HEK293 (cell line): ENCODE data around the gene ADIG.
A peak's percentile ranks its signal among the peaks of the same experiment; 100 is the strongest.

ENCODE experiments used
- CTCF ChIA-PET: fragments of 350-600 bp; formaldehyde crosslinking; extraction: SDS; loops from one replicate; lab custom pipeline; 2021; ENCODE audit warnings: antibody characterized with exemption; lab: Yijun Ruan, JAX
- POLR2A ChIA-PET: fragments of 300-600 bp; formaldehyde crosslinking; extraction: SDS; loops from one replicate; lab custom pipeline; 2020; ENCODE audit warnings: antibody characterized with exemption, inconsistent platforms; lab: Yijun Ruan, JAX
- H3K27ac ChIP-seq: fragments of 200-500 bp; sonication (Bioruptor generic); 2 replicates; pipeline ENCODE4 v1.5.1; 2014; ENCODE audit warnings: low read depth, low read length, control low read depth, inconsistent platforms; ENCODE audit errors: extremely low read depth
- H3K36me3 ChIP-seq, 2 experiments: fragments of 200-500 bp in 1 of 2; sonication (Bioruptor generic) in 1 of 2; 1 replicate in 1 of 2; 2 replicates in 1 of 2; pipeline ENCODE4 v1.5.1; 2014 to 2017; ENCODE audit warnings: inconsistent platforms in 2 of 2, low read length in 2 of 2; ENCODE audit not compliant: control insufficient read depth in 2 of 2, insufficient read depth in 1 of 2
- H3K4me1 ChIP-seq: fragments of 200-500 bp; sonication (Bioruptor generic); 2 replicates; pipeline ENCODE4 v1.5.1; 2014; ENCODE audit warnings: mild to moderate bottlenecking, low read length, inconsistent platforms; ENCODE audit not compliant: control insufficient read depth, insufficient read depth
- H3K4me3 ChIP-seq: 2 replicates; pipeline ENCODE4 v1.5.1; 2011; ENCODE audit warnings: low read depth, mild to moderate bottlenecking, control low read depth, low read length, moderate library complexity
- H3K9me3 ChIP-seq: fragments of 200-500 bp; sonication (Bioruptor generic); 2 replicates; pipeline ENCODE4 v1.5.1; 2014; ENCODE audit warnings: low read depth, low read length, inconsistent platforms; ENCODE audit not compliant: control insufficient read depth, insufficient read depth
- BCL11A ChIP-seq: fragments of 450-650 bp; formaldehyde crosslinking; IDR thresholded peaks from 2 replicates; pipeline ENCODE4 v1.5.1; 2016; ENCODE audit warnings: low read depth, missing biosample characterization, missing genetic modification characterization
- EGR2 ChIP-seq: fragments of 450-650 bp; formaldehyde crosslinking; IDR thresholded peaks from 2 replicates; pipeline ENCODE4 v1.5.1; 2016; ENCODE audit warnings: low read depth, missing biosample characterization, missing genetic modification characterization
- GLI2 ChIP-seq: fragments of 450-650 bp; formaldehyde crosslinking; IDR thresholded peaks from 2 replicates; pipeline ENCODE4; 2017; ENCODE audit warnings: missing biosample characterization, missing genetic modification characterization, low read depth, borderline replicate concordance
- MEIS1 ChIP-seq: sonication (generic); formaldehyde crosslinking; IDR thresholded peaks from 2 replicates; pipeline ENCODE4 v1.8.1; 2022; ENCODE audit warnings: missing genetic modification reagents, mild to moderate bottlenecking, borderline replicate concordance
- OSR2 ChIP-seq: fragments of 450-650 bp; formaldehyde crosslinking; IDR thresholded peaks from 2 replicates; pipeline ENCODE4 v1.5.1; 2016; ENCODE audit warnings: missing biosample characterization, missing genetic modification characterization
- ZBTB20 ChIP-seq: fragments of 450-650 bp; formaldehyde crosslinking; IDR thresholded peaks from 2 replicates; pipeline ENCODE4 v1.5.1; 2016; ENCODE audit warnings: missing biosample characterization, missing genetic modification characterization
- ZBTB21 ChIP-seq: fragments of 450-650 bp; formaldehyde crosslinking; IDR thresholded peaks from 2 replicates; pipeline ENCODE4 v1.5.1; 2017; ENCODE audit warnings: missing biosample characterization, missing genetic modification characterization
- ZFHX2 ChIP-seq: fragments of 450-650 bp; formaldehyde crosslinking; conservative IDR thresholded peaks from 2 replicates; pipeline ENCODE4 v1.5.1; 2016; ENCODE audit warnings: missing biosample characterization, missing genetic modification characterization
- ZNF10 ChIP-seq: fragments of 450-650 bp; formaldehyde crosslinking; IDR thresholded peaks from 2 replicates; pipeline ENCODE4 v1.5.1; 2017; ENCODE audit warnings: missing biosample characterization, missing genetic modification characterization
- ZNF184 ChIP-seq: fragments of 450-650 bp; IDR thresholded peaks from 2 replicates; pipeline ENCODE4 v1.5.1; 2018; ENCODE audit warnings: missing biosample characterization, mild to moderate bottlenecking, missing genetic modification characterization
- ZNF202 ChIP-seq: fragments of 450-650 bp; formaldehyde crosslinking; IDR thresholded peaks from 2 replicates; pipeline ENCODE4 v1.5.1; 2016; ENCODE audit warnings: missing biosample characterization, missing genetic modification characterization, borderline replicate concordance
- ZNF266 ChIP-seq: fragments of 450-650 bp; formaldehyde crosslinking; IDR thresholded peaks from 2 replicates; pipeline ENCODE4 v1.5.1; 2016; ENCODE audit warnings: missing biosample characterization, missing genetic modification characterization, low read depth
- ZNF324 ChIP-seq: fragments of 450-650 bp; formaldehyde crosslinking; IDR thresholded peaks from 2 replicates; pipeline ENCODE4 v1.5.1; 2016; ENCODE audit warnings: missing biosample characterization, missing genetic modification characterization
- ZNF341 ChIP-seq: fragments of 450-650 bp; formaldehyde crosslinking; IDR thresholded peaks from 2 replicates; pipeline ENCODE4; 2016; ENCODE audit warnings: low read depth, missing biosample characterization, missing genetic modification characterization
- ZNF423 ChIP-seq: fragments of 450-650 bp; formaldehyde crosslinking; IDR thresholded peaks from 2 replicates; pipeline ENCODE4 v1.5.1; 2016; ENCODE audit warnings: missing biosample characterization, missing genetic modification characterization
- ZNF529 ChIP-seq: fragments of 450-650 bp; formaldehyde crosslinking; IDR thresholded peaks from 2 replicates; pipeline ENCODE4 v1.5.1; 2017; ENCODE audit warnings: missing genetic modification characterization, missing biosample characterization; ENCODE audit not compliant: insufficient replicate concordance
- ZNF555 ChIP-seq: fragments of 450-650 bp; formaldehyde crosslinking; conservative IDR thresholded peaks from 2 replicates; pipeline ENCODE4 v1.5.1; 2017; ENCODE audit warnings: missing biosample characterization, mild to moderate bottlenecking, missing genetic modification characterization, inconsistent platforms
- ZNF558 ChIP-seq: fragments of 450-650 bp; formaldehyde crosslinking; IDR thresholded peaks from 2 replicates; pipeline ENCODE4 v1.5.1; 2016; ENCODE audit warnings: missing biosample characterization, missing genetic modification characterization
- ZNF768 ChIP-seq: fragments of 450-650 bp; formaldehyde crosslinking; IDR thresholded peaks from 2 replicates; pipeline ENCODE4 v1.5.1; 2018; ENCODE audit warnings: missing biosample characterization, mild to moderate bottlenecking, missing genetic modification characterization
- ZNF785 ChIP-seq: fragments of 450-650 bp; formaldehyde crosslinking; IDR thresholded peaks from 2 replicates; pipeline ENCODE4 v1.5.1; 2016; ENCODE audit warnings: missing biosample characterization, missing genetic modification characterization
- ZNF843 ChIP-seq: fragments of 450-650 bp; formaldehyde crosslinking; IDR thresholded peaks from 2 replicates; pipeline ENCODE4 v1.5.1; 2016; ENCODE audit warnings: missing biosample characterization, missing genetic modification characterization
- TF ChIP-seq, protein P1 (sequence below): fragments of 450-650 bp; formaldehyde crosslinking; IDR thresholded peaks from 2 replicates; pipeline ENCODE4 v1.5.1; 2016; ENCODE audit warnings: missing biosample characterization, missing genetic modification characterization
- TF ChIP-seq, protein P2 (sequence below): fragments of 450-650 bp; formaldehyde crosslinking; IDR thresholded peaks from 2 replicates; pipeline ENCODE4 v1.5.1; 2016; ENCODE audit warnings: missing biosample characterization, missing genetic modification characterization
- TF ChIP-seq, protein P3 (sequence below): fragments of 450-650 bp; formaldehyde crosslinking; IDR thresholded peaks from 2 replicates; pipeline ENCODE4 v1.5.1; 2017; ENCODE audit warnings: missing biosample characterization, missing genetic modification characterization
- TF ChIP-seq, protein P4 (sequence below): fragments of 450-650 bp; formaldehyde crosslinking; IDR thresholded peaks from 2 replicates; pipeline ENCODE4; 2016; ENCODE audit warnings: missing biosample characterization, missing genetic modification characterization

Gene ADIG

DNA sequence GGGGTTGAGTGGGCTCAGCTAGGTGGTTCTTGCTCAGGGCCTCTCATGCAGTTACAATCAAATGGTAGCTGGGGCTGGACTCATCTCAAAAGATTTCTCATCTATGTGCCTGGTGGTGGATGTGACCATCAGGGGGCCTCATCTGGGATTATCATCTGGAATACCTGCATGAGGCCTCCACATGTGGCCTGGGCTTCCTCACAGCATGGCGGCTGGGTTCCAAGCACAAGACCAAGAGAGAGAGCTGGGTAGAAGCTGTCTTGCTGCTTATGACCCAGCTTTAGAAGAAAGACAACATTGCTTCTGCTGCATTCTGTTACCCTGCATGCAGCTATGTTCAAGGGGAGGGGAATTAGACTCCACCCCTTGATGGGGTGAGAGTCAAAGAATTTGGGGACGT is 43.1 kb downstream of the ADIG start (continued):
- TF ChIP-seq, protein P1, sequence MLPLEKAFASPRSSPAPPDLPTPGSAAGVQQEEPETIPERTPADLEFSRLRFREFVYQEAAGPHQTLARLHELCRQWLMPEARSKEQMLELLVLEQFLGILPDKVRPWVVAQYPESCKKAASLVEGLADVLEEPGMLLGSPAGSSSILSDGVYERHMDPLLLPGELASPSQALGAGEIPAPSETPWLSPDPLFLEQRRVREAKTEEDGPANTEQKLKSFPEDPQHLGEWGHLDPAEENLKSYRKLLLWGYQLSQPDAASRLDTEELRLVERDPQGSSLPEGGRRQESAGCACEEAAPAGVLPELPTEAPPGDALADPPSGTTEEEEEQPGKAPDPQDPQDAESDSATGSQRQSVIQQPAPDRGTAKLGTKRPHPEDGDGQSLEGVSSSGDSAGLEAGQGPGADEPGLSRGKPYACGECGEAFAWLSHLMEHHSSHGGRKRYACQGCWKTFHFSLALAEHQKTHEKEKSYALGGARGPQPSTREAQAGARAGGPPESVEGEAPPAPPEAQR: no peak
- TF ChIP-seq, protein P2, sequence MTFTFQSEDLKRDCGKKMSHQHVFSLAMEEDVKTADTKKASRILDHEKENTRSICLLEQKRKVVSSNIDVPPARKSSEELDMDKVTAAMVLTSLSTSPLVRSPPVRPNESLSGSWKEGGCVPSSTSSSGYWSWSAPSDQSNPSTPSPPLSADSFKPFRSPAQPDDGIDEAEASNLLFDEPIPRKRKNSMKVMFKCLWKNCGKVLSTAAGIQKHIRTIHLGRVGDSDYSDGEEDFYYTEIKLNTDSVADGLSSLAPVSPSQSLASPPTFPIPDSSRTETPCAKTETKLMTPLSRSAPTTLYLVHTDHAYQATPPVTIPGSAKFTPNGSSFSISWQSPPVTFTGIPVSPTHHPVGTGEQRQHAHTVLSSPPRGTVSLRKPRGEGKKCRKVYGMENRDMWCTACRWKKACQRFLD: no peak
- no peak for TF ChIP-seq OSR2 (tag by site-specific recombination)

DNA sequence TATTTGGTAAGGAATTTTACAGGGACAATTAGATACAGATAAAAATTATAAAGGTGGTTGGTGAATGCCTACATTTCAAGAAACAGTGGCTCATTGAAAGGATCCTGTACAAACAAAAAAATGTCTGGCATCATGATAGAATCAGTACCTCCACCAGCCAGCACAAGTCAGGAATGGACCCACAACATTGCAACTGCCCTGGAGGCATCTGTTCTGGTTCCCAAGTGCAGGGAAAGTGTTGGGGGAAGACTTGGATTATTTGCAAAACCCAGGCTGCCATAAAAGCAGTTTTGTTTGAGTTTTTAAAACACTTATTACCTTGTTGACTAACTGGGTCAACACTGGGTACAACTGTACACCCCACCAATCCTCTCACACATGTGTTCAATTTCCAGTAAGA is 44.9 kb downstream of the ADIG start:
- CTCF ChIA-PET: no interaction called here
- no peak overlapping the region for H3K4me3 ChIP-seq
- POLR2A ChIA-PET: no interaction called here
- no peak overlapping the region for H3K27ac ChIP-seq
- H3K36me3 ChIP-seq: no peaks in the 10 kb centered on the region
- TF ChIP-seq ZNF785 (tag by site-specific recombination) (no peak), BCL11A (tag by site-specific recombination) (no peak), GLI2 (no peak), ZNF324 (tag by site-specific recombination) (no peak), ZNF843 (tag by site-specific recombination) (no peak), ZNF555 (tag by site-specific recombination) (no peak), ZBTB21 (tag by site-specific recombination) (no peak), ZNF768 (no peak)
- TF ChIP-seq, protein P3, sequence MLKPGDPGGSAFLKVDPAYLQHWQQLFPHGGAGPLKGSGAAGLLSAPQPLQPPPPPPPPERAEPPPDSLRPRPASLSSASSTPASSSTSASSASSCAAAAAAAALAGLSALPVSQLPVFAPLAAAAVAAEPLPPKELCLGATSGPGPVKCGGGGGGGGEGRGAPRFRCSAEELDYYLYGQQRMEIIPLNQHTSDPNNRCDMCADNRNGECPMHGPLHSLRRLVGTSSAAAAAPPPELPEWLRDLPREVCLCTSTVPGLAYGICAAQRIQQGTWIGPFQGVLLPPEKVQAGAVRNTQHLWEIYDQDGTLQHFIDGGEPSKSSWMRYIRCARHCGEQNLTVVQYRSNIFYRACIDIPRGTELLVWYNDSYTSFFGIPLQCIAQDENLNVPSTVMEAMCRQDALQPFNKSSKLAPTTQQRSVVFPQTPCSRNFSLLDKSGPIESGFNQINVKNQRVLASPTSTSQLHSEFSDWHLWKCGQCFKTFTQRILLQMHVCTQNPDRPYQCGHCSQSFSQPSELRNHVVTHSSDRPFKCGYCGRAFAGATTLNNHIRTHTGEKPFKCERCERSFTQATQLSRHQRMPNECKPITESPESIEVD (tag by site-specific recombination): no peak
- TF ChIP-seq, all 188 proteins: peak for 0
- no peaks in the 10 kb centered on the region for H3K9me3 ChIP-seq
- H3K4me1 ChIP-seq: no peaks in the 10 kb centered on the region

DNA sequence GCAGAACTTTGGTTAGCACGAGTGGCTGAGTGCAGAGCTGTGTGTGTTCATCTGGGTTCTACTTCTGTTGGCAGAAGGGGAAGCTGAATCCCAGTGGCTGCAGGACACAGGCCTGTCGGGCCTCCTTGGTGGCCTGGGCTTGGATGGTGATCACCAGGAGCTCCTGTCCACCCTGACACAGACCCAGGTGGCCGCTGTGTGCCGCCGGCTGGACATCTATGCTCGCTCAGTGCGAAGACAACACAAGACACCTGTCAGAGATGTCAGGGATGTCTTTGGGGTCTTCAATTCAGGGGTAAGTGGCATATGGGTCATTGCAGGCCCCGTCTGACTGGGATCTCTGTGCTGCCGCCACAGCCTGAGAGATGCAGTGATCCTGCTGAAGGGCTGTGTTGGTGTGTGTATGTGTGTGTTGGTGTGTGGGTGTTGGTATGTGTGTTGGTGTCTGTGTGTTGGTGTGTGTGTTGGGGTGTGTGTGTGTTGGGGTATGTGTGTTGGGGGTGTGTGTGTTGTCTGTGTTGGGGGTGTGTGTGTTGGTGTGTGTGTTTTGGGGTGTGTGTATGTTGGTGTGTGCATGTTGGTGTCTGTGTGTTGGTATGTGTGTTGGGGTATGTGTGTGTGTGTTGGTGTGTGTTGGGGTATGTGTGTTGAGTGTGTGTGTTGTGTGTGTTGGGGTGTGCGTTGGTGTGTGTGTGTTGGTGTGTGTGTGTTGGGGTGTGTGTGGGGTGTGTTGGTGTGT is 46.1 kb downstream of the ADIG start:
- H3K4me3 ChIP-seq: no peak overlapping the region
- H3K36me3 ChIP-seq: no peaks in the 10 kb centered on the region
- no peaks in the 10 kb centered on the region for H3K4me1 ChIP-seq
- ChIA-PET POLR2A (no interaction called here), CTCF (interaction anchor here (0.6 kb wide), 1 partner anchor 124 kb away, joined by 3 read pairs; no protein-coding TSS in a partner anchor)
- H3K27ac ChIP-seq: no peak overlapping the region
- H3K9me3 ChIP-seq: no peaks in the 10 kb centered on the region
- TF ChIP-seq MEIS1 (no peak), ZNF184 (no peak), ZNF266 (tag by site-specific recombination) (no peak), ZNF10 (tag by site-specific recombination) (no peak), ZNF202 (tag by site-specific recombination) (no peak), ZNF341 (tag by site-specific recombination) (no peak), ZFHX2 (tag by site-specific recombination) (peak; percentile 75), ZNF558 (no peak), EGR2 (tag by site-specific recombination) (peak; percentile 88), ZNF423 (tag by site-specific recombination) (no peak), ZBTB20 (tag by site-specific recombination) (no peak), ZNF529 (tag by site-specific recombination) (no peak)
- TF ChIP-seq, protein P4, sequence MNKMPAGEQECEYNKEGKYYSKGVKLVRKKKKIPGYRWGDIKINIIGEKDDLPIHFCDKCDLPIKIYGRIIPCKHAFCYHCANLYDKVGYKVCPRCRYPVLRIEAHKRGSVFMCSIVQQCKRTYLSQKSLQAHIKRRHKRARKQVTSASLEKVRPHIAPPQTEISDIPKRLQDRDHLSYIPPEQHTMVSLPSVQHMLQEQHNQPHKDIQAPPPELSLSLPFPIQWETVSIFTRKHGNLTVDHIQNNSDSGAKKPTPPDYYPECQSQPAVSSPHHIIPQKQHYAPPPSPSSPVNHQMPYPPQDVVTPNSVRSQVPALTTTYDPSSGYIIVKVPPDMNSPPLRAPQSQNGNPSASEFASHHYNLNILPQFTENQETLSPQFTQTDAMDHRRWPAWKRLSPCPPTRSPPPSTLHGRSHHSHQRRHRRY: no peak
- TF ChIP-seq, protein P3 (tag by site-specific recombination): no peak
- TF ChIP-seq, protein P1: no peak
